ENCODE measurements around the gene IRF6. TPM values are rescaled to one million over a fixed set of nuclear protein-coding genes. Genes with fewer than 3 reads are reported as not detected.

IRF6 gene
- total RNA-seq, 4 donors from 2014 or later: 0.44 to 1.4 (median 1.0) TPM

DNA sequence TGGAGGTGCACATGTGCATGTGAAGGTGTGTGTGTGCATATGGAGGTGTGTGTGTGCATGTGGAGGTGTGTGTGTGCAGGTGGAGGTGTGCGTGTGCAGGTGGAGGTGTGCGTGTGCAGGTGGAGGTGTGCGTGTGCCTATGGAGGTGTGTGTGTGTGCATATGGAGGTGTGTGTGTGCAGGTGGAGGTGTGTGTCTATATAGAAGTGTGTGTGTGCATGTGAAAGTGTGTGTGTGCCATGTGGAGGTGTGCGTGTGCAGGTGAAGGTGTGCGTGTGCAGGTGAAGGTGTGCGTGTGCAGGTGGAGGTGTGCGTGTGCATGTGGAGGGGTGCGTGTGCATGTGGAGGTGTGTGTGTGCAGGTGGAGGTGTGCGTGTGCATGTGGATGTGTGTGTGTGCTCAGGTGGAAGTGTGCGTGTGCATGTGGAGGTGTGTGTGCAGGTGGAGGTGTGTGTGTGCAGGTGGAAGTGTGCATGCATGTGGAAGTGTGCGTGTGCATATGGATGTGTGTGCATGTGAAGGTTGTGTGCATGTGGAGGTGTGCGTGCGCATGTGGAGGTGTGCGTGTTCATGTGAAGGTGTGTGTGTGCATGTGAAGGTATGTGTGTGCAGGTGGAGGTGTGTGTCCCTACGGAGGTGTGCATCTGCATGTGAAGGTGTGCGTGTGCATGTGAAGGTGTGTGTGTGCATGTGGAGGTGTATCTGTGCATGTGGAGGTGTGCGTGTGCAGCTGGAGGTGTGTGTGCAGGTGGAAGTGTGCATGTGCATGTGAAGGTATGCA, 35.1 kb downstream of the IRF6 start:
- ATAC-seq (ENCODE audit: low FRiP score) (no peak), DNase-seq (ENCODE audit: low spot score) (no peak)
- TF ChIP-seq, protein P1, sequence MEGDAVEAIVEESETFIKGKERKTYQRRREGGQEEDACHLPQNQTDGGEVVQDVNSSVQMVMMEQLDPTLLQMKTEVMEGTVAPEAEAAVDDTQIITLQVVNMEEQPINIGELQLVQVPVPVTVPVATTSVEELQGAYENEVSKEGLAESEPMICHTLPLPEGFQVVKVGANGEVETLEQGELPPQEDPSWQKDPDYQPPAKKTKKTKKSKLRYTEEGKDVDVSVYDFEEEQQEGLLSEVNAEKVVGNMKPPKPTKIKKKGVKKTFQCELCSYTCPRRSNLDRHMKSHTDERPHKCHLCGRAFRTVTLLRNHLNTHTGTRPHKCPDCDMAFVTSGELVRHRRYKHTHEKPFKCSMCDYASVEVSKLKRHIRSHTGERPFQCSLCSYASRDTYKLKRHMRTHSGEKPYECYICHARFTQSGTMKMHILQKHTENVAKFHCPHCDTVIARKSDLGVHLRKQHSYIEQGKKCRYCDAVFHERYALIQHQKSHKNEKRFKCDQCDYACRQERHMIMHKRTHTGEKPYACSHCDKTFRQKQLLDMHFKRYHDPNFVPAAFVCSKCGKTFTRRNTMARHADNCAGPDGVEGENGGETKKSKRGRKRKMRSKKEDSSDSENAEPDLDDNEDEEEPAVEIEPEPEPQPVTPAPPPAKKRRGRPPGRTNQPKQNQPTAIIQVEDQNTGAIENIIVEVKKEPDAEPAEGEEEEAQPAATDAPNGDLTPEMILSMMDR (IDR thresholded peaks at IDR 0.05): no peak

DNA sequence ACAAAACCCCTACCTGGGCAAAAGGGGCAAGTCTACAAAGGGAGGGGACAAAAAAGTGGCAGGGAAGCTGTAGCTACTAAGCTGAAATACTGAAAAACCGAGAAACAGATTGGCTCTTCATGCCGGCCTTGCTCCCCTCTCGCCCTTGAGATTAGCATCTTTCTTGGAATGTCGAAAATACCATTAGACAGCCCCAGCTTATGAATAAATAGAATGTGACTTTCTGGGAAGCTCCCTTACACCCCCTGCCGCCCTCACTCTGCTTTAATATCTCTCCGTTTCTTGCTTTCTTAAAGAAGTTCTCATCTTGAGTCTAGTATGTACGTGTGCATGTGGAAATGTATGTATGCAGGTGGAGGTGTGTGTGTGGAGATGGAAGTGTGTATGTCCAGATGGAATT, 36.0 kb downstream of the IRF6 start:
- no peak for DNase-seq (ENCODE audit: low spot score)
- TF ChIP-seq, protein P1 (IDR thresholded peaks at IDR 0.05): no peak
- ATAC-seq (ENCODE audit: low FRiP score): no peak

DNA sequence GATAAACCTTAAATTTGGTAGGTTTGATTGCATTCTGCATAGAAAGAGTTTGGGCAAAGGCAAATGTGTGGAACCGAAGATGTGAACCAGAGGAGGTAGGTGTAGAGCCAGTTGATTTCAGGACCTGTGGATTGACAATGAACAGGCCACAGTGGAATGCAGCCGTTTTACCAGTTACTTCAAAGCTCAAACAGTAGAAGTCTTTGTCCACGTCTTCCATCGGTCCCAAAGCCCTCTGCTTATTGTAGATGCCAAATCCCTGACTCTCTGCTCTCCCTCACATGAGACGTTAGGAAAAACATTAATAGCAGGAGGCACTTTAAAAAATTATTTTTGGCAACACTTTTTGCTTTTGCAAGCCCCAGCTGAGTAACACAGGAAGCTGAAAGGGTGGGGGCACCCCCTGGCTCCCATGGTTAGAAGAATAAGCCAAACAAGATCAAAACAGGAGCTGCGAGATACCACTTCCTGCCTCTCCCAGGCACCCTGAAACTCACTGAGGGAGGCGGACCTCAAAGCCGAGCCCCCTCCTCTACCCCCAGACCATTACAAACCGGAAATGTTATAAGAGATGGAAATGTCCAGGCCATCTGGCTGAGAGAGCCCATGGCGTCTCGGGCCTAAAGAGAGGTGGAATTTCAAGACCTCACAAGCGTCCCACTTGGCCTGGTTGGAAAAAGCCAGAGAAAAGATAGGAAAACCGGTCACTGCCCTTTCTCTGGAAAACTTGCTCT, 36.6 kb downstream of the IRF6 start:
- ATAC-seq (ENCODE audit: low FRiP score) (peak; percentile 75), DNase-seq (ENCODE audit: low spot score) (no peak)
- TF ChIP-seq, protein P1 (IDR thresholded peaks at IDR 0.05): no peak

DNA sequence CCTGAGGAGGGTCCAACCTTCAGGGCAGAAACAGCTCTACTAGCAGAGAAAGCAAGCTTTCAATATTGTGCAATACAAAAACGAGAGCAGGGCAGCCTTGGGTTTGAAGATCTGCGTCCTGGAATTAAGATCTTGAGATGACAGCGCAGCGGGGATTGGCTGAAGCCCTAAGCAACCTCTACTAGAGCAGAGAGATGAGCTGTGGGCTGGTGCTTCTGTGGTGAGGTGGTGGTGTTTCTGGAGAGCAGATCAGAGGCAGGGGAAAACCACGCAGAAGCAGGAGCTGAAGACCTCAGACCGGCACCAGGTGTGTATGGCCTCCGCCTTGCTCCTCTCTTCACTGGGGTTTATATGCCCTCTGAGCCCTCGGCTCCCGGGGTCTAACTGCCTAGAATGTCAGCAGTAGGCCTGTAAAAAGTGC, 37.6 kb downstream of the IRF6 start:
- peak; percentile 37 for ATAC-seq (ENCODE audit: low FRiP score)
- TF ChIP-seq, protein P1 (IDR thresholded peaks at IDR 0.05): no peak
- DNase-seq (ENCODE audit: low spot score): no peak

DNA sequence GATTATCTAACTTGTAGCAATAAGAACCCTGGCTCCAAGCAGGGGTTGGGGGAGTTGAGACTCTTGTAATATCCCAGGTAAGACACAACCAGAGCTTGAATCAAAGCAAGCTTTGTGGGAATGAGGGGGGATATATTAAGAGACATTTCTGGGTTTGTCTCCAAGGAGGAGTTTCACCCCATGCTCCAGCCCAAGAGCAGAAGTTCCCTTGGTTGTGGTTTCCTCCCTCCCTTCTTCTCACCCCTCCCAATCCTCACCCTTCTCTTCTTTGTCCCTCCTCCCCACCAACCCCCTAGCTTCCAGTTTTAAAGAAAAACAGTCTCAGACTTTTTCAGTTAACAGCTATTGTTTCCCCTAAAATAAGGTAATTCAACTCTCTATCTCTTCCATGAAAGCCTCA, 38.2 kb downstream of the IRF6 start:
- TF ChIP-seq, protein P1 (IDR thresholded peaks at IDR 0.05): no peak
- no peak for DNase-seq (ENCODE audit: low spot score)
- ATAC-seq (ENCODE audit: low FRiP score): no peak

DNA sequence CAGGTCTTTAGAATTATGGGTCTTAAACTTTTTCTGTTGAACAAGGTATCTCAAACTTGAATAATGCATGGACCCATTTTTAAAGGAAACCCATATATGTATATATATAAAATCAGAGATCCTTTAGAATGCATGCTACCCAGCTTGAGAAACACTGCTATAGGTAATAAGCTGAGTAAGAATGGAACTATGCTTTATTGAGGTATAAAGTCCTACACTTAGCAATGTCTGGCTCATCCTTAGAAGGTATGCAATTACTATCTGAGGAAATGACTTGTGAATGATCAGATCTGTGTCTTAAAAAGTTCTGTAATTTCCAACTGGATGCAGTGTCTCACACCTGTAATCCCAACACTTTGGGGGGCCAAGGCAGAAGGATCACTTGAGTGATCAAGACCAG, 38.8 kb downstream of the IRF6 start:
- ATAC-seq (ENCODE audit: low FRiP score): no peak
- DNase-seq (ENCODE audit: low spot score): no peak
- TF ChIP-seq, protein P1 (IDR thresholded peaks at IDR 0.05): no peak
